ENCODE data around the gene DTNBP1.

Gene DTNBP1

GRCh38 chr6:15513801-15514711, 148.8 kb downstream of the DTNBP1 start:
- DNase-seq (ENCODE audit: low read depth), result no peak

DNA sequence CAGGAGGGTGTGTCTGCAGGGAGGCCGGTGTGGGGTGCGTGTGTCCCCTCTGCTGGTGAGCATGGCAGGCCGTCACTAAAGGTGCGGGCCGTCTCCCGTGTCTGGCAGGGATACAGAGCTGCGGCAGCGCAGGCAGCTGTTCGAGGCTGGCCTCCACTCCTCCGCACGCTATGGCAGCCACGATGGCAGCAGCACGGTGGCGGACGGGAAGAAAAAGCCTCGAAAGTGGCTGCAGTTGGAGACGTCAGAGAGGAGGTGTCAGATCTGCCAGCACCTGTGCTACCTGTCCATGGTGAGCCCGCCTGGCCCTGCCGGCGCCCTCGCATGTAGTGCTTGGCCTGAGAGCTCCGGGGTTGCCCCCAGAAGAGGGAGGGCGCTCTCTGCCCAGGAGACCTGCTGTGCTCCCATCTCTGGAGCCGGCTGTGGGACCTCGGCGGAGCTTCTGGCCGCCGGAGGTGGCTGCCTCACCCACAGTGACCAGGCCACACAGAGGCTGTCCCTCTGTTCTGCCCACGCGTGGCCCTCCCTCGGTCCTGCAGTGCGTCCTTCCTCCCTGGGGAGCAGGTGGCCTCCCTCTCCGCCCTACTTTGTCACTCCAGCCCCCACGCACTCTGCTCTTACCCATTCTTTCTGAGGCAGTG, 149.6 kb downstream of the DTNBP1 start:
- DNase-seq (ENCODE audit: low read depth), result no peak

DNA sequence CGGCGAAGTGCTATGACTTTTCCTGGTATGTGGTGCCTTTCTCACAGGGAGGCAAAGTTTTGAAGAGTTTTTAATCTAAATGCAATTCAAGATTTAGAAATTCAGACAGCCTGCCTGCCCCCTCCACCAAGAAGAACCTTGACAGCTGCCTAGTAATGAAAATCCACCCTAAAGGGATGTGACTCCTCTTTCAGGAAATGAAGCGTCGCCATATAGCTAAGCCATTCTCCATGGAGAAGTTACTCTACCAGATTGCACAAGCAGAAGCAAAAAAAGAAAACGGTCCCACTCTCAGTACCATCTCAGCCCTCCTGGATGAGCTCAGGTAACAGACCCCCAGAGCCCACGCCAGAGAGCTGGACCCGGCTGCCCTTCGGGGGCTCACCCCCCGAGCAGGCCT, 150.1 kb downstream of the DTNBP1 start:
- no peak for DNase-seq (ENCODE audit: low read depth)

DNA sequence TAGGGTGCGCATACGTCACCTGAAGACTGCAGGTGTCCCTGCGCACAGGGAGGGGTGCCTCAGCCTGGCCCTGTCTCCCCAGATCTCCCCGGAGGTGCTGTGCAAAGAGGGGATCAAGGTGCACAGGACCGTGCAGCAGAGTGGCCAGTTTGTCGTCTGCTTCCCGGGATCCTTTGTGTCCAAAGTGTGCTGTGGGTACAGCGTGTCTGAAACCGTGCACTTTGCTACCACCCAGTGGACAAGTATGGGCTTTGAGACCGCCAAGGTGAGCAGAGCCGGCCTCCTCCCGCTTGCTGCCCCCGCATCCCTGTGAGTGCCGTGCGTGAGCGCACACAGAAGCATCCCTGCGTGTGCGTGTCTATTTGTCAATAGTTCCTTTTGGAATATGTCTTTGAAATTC, 150.7 kb downstream of the DTNBP1 start:
- DNase-seq (ENCODE audit: low read depth), result no peak

- no peak for DNase-seq (ENCODE audit: low read depth)
Observed at GRCh38 chr6:15511248-15512125, 151.3 kb downstream of the DTNBP1 start.

GRCh38 chr6:15510536-15511247, 152.1 kb downstream of the DTNBP1 start:
- DNase-seq (ENCODE audit: low read depth), result no peak

DNA sequence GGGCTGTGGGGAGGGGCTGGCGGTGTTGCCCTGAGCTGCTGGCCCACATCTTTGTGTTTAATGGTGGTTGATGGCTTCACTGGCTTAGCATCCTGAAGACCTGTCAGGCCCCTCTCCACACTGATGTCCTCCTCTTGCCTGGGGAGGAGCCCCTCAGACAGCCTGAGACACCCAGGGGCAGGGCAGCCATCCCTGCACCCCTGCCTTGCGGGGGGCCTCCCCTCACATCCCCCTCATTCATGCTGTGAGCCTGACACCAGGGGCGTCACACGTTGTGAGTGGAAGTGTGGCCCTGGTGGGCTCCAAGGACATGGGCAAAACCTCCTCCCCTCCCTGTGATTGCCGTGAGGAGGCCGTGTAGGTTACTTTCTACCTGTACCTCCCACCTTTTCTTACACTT, 152.7 kb downstream of the DTNBP1 start:
- DNase-seq (ENCODE audit: low read depth), result no peak

- no peak for DNase-seq (ENCODE audit: low read depth)
Observed at GRCh38 chr6:15509335-15509933, 153.4 kb downstream of the DTNBP1 start.

DNA sequence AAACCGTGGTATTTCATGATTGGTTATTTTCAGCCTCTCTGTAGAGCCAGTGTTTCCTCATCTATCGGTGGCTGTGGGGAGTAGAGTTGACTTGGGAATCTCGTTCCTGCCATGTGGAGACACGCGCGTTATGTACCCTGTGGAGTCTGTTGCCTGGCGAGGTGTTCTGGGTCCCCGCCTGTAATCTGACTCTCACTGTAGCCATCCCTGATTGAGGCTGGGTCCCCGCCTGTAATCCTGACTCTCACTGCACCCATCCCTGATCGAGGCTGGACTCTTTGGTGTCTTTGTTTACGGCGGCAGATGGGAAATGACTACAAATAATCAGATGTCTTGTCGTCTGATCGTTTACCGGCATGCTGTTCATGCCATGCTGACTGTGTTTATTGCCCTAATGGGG, 153.9 kb downstream of the DTNBP1 start:
- DNase-seq (ENCODE audit: low read depth), result no peak

DNA sequence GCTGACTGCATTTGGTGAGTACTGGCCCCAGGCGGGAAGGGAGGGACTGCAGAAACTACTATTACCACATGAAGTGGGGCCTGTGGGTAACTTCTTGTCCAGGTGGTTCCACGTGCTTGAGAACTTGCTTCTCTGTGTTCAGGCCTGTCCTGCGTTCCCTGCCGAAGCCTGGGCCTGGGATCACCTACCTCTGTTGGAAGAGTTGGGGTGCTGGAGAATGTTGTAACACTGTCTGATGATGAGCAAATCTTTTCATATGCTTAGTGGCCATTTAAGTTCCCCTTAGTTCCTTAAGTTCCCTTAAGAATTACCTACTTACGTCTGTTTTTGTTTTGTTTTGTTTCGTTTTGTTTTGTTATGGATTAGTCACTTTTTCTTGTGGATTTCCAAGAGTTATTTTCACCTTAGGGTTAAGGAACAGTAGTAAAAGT, 154.4 kb downstream of the DTNBP1 start:
- no peak for DNase-seq (ENCODE audit: low read depth)

GRCh38 chr6:15507746-15508145, 155.1 kb downstream of the DTNBP1 start:
- no peak for DNase-seq (ENCODE audit: low read depth)

DNA sequence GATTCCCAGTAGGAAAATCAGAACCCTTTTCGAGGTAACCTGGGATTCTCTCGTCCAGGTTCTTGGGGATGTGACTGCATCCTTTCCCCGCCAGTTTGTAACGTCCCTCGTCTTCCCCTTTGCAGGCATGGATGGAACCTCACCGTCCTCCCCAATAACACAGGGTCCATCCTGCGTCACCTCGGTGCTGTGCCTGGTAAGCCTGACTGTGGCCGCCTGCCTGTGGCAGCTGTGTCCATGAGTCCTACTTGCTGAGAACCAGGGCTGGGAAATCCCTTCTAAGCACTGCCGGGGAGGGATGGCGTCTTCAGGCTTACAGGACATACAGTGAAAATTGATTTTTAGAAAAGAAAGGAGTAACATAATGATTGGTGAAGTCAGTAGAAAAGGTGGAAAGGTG, 155.6 kb downstream of the DTNBP1 start:
- DNase-seq (ENCODE audit: low read depth), result no peak

DNA sequence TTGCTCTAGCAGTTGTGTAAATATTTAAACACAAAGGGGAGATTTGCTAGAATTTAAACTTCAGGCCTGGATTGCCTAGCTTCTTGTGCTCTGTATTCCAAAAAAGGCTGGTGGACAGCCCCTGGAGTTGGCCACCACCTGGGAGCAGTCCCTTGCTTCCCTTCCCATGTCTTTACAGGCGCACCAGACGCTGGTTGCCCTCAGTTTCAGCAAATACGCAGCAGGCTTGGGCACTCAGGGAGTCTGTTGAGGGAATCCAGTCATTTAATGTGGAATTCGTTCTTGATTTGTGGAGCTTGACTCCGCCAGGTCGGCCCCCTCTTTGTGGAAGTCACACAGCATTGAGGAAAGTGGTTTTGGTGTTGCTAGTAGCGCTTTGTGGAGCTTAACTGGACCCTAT, 156.8 kb downstream of the DTNBP1 start:
- no peak for DNase-seq (ENCODE audit: low read depth)

GRCh38 chr6:15505463-15505918, 157.3 kb downstream of the DTNBP1 start:
- no peak for DNase-seq (ENCODE audit: low read depth)

- no peak for DNase-seq (ENCODE audit: low read depth)
Observed at GRCh38 chr6:15504581-15505350, 158.1 kb downstream of the DTNBP1 start.

GRCh38 chr6:15504040-15504495, 158.8 kb downstream of the DTNBP1 start:
- no peak for DNase-seq (ENCODE audit: low read depth)

DNA sequence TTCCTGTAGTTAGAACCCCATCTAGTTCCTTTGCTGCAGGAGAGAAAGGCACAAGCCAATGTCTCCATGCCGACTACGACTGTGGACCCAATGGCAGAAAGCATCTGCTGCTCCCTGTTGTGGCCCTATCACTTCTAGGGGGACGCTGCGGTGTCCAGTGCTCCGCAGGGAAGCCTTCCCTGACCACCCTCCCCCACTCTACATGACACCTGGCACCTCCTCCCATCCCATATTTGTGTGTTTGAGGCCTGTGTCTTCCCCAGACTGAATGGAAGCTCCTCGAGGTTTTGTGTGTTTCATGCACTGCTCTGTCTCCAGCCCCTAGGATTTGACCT, 159.5 kb downstream of the DTNBP1 start:
- no peak for DNase-seq (ENCODE audit: low read depth)

DNA sequence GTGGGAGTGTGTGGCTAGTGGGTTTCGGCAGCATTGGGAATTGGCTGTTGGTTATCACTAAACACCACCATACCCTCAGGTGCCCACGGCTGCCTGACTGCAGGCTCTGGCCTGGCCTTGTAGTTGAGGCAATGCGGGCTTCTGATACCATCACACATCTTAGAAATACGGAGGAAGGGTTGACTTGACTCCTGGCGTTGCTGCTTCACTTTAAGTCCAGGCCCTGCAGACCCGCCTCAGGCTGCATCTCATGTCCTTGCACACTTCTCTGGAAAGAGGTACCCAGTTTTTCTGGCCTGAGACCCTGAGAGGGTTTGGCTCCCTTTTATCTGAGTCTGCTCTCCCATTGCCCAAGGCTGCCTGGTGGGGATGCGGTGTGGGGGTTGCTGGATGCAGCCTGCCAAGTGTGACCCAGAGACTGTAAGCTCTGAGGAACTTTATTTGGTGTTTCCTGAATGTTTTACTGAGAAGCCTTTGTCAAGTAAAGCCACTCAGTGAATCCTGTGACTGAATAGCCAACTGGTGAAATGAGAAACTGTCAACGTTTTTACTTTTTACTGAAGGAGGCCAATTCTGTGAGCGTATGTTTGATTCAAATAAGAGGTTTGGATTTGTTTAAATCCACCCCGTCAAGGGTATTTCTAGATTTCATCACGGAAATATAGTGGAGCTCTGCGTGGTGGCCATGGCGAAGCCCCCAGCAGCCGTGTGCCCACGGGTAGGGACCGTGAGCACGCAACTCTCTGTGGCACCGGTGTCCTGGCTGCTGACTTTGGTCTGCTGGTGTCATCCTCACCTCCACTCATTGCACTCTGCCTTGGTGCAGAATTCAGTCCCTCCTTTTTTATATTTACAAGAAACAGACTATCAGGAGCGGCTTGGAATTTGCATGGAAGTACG, 160.1 kb downstream of the DTNBP1 start:
- no peak for DNase-seq (ENCODE audit: low read depth)

GRCh38 chr6:15501826-15502445, 160.9 kb downstream of the DTNBP1 start:
- no peak for DNase-seq (ENCODE audit: low read depth)
